Measurements from ENCODE around the gene FSTL5.

The FSTL5 gene

GRCh38 chr4:162010362-162010761 is 153.4 kb downstream of the FSTL5 start:
- H3K4me3 ChIP-seq (replicated peaks; ENCODE audit: low read depth, low read length) = no peak overlapping the region
- no peaks in the 10 kb centered on the region for H3K36me3 ChIP-seq (ENCODE audit: control insufficient read depth, insufficient read depth, low read length)
- no peak for DNase-seq (ENCODE audit: extremely low read depth, insufficient read length)
- H3K27me3 ChIP-seq (replicated peaks; ENCODE audit: control insufficient read depth, insufficient read depth, low read length) = no peaks in the 10 kb centered on the region
- TF ChIP-seq, protein P1, sequence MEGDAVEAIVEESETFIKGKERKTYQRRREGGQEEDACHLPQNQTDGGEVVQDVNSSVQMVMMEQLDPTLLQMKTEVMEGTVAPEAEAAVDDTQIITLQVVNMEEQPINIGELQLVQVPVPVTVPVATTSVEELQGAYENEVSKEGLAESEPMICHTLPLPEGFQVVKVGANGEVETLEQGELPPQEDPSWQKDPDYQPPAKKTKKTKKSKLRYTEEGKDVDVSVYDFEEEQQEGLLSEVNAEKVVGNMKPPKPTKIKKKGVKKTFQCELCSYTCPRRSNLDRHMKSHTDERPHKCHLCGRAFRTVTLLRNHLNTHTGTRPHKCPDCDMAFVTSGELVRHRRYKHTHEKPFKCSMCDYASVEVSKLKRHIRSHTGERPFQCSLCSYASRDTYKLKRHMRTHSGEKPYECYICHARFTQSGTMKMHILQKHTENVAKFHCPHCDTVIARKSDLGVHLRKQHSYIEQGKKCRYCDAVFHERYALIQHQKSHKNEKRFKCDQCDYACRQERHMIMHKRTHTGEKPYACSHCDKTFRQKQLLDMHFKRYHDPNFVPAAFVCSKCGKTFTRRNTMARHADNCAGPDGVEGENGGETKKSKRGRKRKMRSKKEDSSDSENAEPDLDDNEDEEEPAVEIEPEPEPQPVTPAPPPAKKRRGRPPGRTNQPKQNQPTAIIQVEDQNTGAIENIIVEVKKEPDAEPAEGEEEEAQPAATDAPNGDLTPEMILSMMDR (IDR thresholded peaks at IDR 0.05; ENCODE audit: insufficient read depth, low read length, poor library complexity, severe bottlenecking) = no peak

- H3K36me3 ChIP-seq (ENCODE audit: control insufficient read depth, insufficient read depth, low read length) = no peaks in the 10 kb centered on the region
- no peak for DNase-seq (ENCODE audit: extremely low read depth, insufficient read length)
- TF ChIP-seq, protein P1 (IDR thresholded peaks at IDR 0.05; ENCODE audit: insufficient read depth, low read length, poor library complexity, severe bottlenecking) = no peak
- no peaks in the 10 kb centered on the region for H3K27me3 ChIP-seq (replicated peaks; ENCODE audit: control insufficient read depth, insufficient read depth, low read length)
- H3K4me3 ChIP-seq (replicated peaks; ENCODE audit: low read depth, low read length) = no peak overlapping the region
Observed at GRCh38 chr4:161992317-161992716, 171.5 kb downstream of the FSTL5 start.

GRCh38 chr4:161991811-161992210 is 172.0 kb downstream of the FSTL5 start:
- DNase-seq (ENCODE audit: extremely low read depth, insufficient read length) = no peak
- no peaks in the 10 kb centered on the region for H3K27me3 ChIP-seq (replicated peaks; ENCODE audit: control insufficient read depth, insufficient read depth, low read length)
- no peak overlapping the region for H3K4me3 ChIP-seq (replicated peaks; ENCODE audit: low read depth, low read length)
- no peaks in the 10 kb centered on the region for H3K36me3 ChIP-seq (ENCODE audit: control insufficient read depth, insufficient read depth, low read length)
- TF ChIP-seq, protein P1 (IDR thresholded peaks at IDR 0.05; ENCODE audit: insufficient read depth, low read length, poor library complexity, severe bottlenecking) = no peak

DNA sequence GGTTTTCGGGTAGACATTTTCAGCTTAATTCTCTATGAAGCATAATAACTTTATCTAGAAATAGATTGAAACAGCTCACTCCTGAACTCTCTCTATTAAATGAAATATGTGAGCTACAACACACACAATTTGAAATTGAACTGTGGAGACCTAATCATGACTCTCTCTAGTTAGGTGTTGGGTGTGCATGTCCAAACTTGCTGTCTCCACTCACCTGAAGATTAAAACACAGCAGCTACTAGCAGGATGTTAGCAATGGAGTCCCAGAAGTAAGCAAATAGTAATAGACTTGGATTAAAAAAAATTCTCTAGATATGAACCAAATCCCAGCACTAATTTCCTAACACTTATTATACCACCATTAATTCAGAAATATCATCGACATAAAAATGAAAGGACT is 173.1 kb downstream of the FSTL5 start:
- DNase-seq (ENCODE audit: extremely low read depth, insufficient read length) = no peak
- Histone ChIP-seq H3K4me3 (replicated peaks; ENCODE audit: low read depth, low read length) (no peak overlapping the region), H3K27me3 (replicated peaks; ENCODE audit: control insufficient read depth, insufficient read depth, low read length) (no peaks in the 10 kb centered on the region), H3K36me3 (ENCODE audit: control insufficient read depth, insufficient read depth, low read length) (no peaks in the 10 kb centered on the region)
- TF ChIP-seq, protein P1 (IDR thresholded peaks at IDR 0.05; ENCODE audit: insufficient read depth, low read length, poor library complexity, severe bottlenecking) = no peak

DNA sequence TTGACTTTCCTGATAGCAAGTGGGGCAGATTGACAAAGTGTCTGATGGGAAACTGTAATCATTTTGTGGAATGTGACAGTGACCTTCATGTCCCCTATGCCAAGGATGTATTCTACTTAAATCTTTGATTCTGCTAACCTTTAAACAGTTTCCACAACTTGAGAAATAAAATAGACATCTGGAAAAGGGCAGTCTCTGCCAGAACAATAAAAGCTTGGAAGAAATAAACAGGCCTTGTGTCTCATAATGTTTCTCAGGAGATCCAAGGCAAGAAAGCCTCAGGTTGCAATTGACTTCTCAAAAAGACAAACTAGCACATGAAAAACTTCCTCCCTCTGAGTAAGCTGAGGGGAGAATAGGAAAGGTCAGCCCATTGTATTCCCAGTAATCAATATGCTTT is 174.9 kb downstream of the FSTL5 start:
- TF ChIP-seq, protein P1 (IDR thresholded peaks at IDR 0.05; ENCODE audit: insufficient read depth, low read length, poor library complexity, severe bottlenecking) = no peak
- Histone ChIP-seq H3K36me3 (ENCODE audit: control insufficient read depth, insufficient read depth, low read length) (no peaks in the 10 kb centered on the region), H3K4me3 (replicated peaks; ENCODE audit: low read depth, low read length) (no peak overlapping the region), H3K27me3 (replicated peaks; ENCODE audit: control insufficient read depth, insufficient read depth, low read length) (no peaks in the 10 kb centered on the region)
- DNase-seq (ENCODE audit: extremely low read depth, insufficient read length) = no peak

DNA sequence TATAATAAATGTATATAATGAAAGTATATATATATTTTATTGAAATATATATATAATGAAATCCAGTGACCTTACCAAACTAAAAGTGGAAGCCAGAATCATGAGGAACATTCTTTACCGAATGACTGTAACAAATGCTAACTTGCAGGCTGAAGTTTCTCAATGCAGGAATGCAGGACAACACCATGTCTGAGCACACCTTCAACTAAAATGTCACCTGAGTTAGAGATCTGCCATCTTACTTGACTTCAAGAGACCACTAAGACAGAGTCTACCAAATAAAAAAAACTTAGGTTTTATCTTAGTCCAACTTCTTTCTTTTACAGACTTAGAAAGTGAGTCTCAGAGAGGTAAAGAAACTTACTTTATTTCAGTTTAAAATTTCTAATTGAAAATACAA is 176.2 kb downstream of the FSTL5 start:
- no peaks in the 10 kb centered on the region for H3K36me3 ChIP-seq (ENCODE audit: control insufficient read depth, insufficient read depth, low read length)
- TF ChIP-seq, protein P1 (IDR thresholded peaks at IDR 0.05; ENCODE audit: insufficient read depth, low read length, poor library complexity, severe bottlenecking) = no peak
- H3K4me3 ChIP-seq (replicated peaks; ENCODE audit: low read depth, low read length) = no peak overlapping the region
- DNase-seq (ENCODE audit: extremely low read depth, insufficient read length) = no peak
- no peaks in the 10 kb centered on the region for H3K27me3 ChIP-seq (replicated peaks; ENCODE audit: control insufficient read depth, insufficient read depth, low read length)

All from GM06990 (cell line).